HEK293 (cell line): ENCODE data around the gene ZNF81.

Source experiments
- ZNF274 ChIP-seq, 2 experiments: fragments of 200-500 bp in 1 of 2; fragments of 450-650 bp in 1 of 2; sonication (Bioruptor generic) in 1 of 2; formaldehyde crosslinking in 1 of 2; IDR thresholded peaks; 2 replicates each; pipeline versions ENCODE4 v1.5.1 to v1.6.1; 2014 to 2016; ENCODE audit warnings: borderline replicate concordance in 1 of 2, inconsistent platforms in 1 of 2, low read length in 1 of 2, missing biosample characterization in 1 of 2, missing genetic modification characterization in 1 of 2
- TF ChIP-seq, protein P1 (sequence below): fragments of 450-650 bp; formaldehyde crosslinking; IDR thresholded peaks from 2 replicates; pipeline ENCODE4 v1.5.1; 2016; ENCODE audit warnings: missing biosample characterization, missing genetic modification characterization

DNA sequence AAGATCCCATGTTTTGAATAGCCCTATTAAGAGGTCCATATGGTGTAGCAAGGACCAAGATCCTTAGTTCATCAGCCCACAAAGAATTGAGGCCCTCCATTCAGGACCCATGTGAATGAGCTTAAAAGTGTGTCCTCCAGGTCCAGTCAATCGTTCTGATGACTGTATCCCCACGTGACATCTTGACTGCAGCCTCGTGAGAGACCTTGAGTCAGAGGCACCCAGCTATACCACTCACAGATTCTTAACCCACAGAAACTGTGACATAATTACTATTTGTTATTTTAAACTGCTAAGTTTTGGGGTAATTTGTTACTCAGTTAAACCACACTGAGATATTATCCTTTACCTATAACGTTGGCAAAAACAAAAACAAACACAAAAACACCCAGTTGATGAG lies 104.7 kb downstream of the ZNF81 start:
- TF ChIP-seq, protein P1, sequence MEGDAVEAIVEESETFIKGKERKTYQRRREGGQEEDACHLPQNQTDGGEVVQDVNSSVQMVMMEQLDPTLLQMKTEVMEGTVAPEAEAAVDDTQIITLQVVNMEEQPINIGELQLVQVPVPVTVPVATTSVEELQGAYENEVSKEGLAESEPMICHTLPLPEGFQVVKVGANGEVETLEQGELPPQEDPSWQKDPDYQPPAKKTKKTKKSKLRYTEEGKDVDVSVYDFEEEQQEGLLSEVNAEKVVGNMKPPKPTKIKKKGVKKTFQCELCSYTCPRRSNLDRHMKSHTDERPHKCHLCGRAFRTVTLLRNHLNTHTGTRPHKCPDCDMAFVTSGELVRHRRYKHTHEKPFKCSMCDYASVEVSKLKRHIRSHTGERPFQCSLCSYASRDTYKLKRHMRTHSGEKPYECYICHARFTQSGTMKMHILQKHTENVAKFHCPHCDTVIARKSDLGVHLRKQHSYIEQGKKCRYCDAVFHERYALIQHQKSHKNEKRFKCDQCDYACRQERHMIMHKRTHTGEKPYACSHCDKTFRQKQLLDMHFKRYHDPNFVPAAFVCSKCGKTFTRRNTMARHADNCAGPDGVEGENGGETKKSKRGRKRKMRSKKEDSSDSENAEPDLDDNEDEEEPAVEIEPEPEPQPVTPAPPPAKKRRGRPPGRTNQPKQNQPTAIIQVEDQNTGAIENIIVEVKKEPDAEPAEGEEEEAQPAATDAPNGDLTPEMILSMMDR, result no peak
- no peak for TF ChIP-seq ZNF274 (IDR thresholded peaks at IDR 0.05; ENCODE audit: low read length)
- no peak for TF ChIP-seq ZNF274 (tag by site-specific recombination; IDR thresholded peaks at IDR 0.05; ENCODE audit: borderline replicate concordance)
